Kidney (tissue), 14 donors: Measurements from ENCODE around the gene MT1A. TPM values are rescaled to one million over a fixed set of nuclear protein-coding genes. Genes with fewer than 3 reads are reported as not detected.

Experiments used
- DNase-seq, 5 donors: peaks; one replicate each; pipeline ENCODE4 v3.0.0-alpha.2; 2013 to 2020
- FAIRE-seq: peaks from 2 replicates; lab custom pipeline; 2012; peaks lifted over from hg19 to GRCh38; lab: Jason Lieb, UNC
- H3K27ac ChIP-seq, 2 donors: one replicate each; pipeline ENCODE4 v1.7.0; 2013; ENCODE audit warnings: low read depth in 2 of 2, low read length in 2 of 2, inconsistent platforms in 1 of 2
- H3K27me3 ChIP-seq: one replicate; pipeline ENCODE4 v1.7.1; 2013; ENCODE audit warnings: low read length, inconsistent platforms; ENCODE audit not compliant: control insufficient read depth, insufficient read depth
- H3K36me3 ChIP-seq, 3 donors: one replicate each; pipeline versions ENCODE4 v1.7.0 to v1.7.1; 2013; ENCODE audit warnings: low read length in 3 of 3, control low read depth in 1 of 3, inconsistent platforms in 1 of 3; ENCODE audit not compliant: insufficient read depth in 3 of 3, control insufficient read depth in 2 of 3
- H3K4me1 ChIP-seq, 3 donors: one replicate each; pipeline versions ENCODE4 v1.7.0 to v1.7.1; 2013; ENCODE audit warnings: low read length in 3 of 3, inconsistent platforms in 1 of 3, low read depth in 1 of 3; ENCODE audit not compliant: control insufficient read depth in 2 of 3, insufficient read depth in 2 of 3
- H3K4me3 ChIP-seq, 3 donors: one replicate each; pipeline versions ENCODE4 v1.7.0 to v1.8.1; 2013; ENCODE audit warnings: low read length in 3 of 3, control low read depth in 1 of 3, inconsistent platforms in 1 of 3
- H3K9ac ChIP-seq, 3 donors: one replicate each; pipeline versions ENCODE4 v1.7.0 to v1.7.1; 2013; ENCODE audit warnings: low read length in 3 of 3, control low read depth in 1 of 3, inconsistent platforms in 1 of 3
- H3K9me3 ChIP-seq, 3 donors: one replicate each; pipeline versions ENCODE4 v1.7.0 to v1.7.1; 2013; ENCODE audit warnings: low read length in 3 of 3, control low read depth in 1 of 3, inconsistent platforms in 1 of 3; ENCODE audit not compliant: control insufficient read depth in 2 of 3, insufficient read depth in 1 of 3
- intact Hi-C: fragments of 100-400 bp; cut with DNase I; formaldehyde crosslinking; loops from one replicate; pipeline ENCODE4 v1.11.1; 2022
- polyA plus RNA-seq: library from polyadenylated mRNA; stranded (reverse); fragments of 350-450 nt; fragmentation: Illumina TruSeq; extraction: RNeasy Lipid Tissue Mini Kit (QIAGEN cat#74804); gene quantifications from one replicate; pipeline ENCODE4 v1.2.3, GENCODE V29; 2014; ENCODE audit warnings: low read depth, low replicate concordance; ENCODE audit not compliant: insufficient read depth
- total RNA-seq: library from RNA; stranded (reverse); fragmentation: NEBNext Ultra II Directional; extraction: Animal tissue kit (Norgen Biotek cat#: 25700); gene quantifications from one replicate; pipeline ENCODE4 v1.2.1, GENCODE V29; 2021
- TF ChIP-seq, protein P1 (sequence below): IDR thresholded peaks from 3 replicates; pipeline ENCODE4 v1.5.1; 2012; ENCODE audit warnings: mild to moderate bottlenecking, moderate library complexity, borderline replicate concordance; ENCODE audit not compliant: insufficient read depth; ENCODE audit errors: extremely low read depth
- donor health status: control.
- donor health status: control.
- donor health status: control.
- donor health status: control.
- donor health status: control.
- donor health status: DM: yes; HTN: yes; CAD: no.
- donor health status: Normal renal cell carcinoma (clear cell type).

Gene MT1A
- total and polyA plus RNA-seq, 2 donors from 2014 or later = 3.1 to 19.8 TPM

GRCh38 chr16:56632156-56632847 is 6.2 kb upstream of the MT1A start, which contains the start of gene MT1M:
MT1M (plus strand) TSS chr16:56632659; CDS start chr16:56632732, 73 bp downstream.
- FAIRE-seq (no peak), DNase-seq (peak in 4 of 5 donors; percentile 33 to 93 (median 42))

DNA sequence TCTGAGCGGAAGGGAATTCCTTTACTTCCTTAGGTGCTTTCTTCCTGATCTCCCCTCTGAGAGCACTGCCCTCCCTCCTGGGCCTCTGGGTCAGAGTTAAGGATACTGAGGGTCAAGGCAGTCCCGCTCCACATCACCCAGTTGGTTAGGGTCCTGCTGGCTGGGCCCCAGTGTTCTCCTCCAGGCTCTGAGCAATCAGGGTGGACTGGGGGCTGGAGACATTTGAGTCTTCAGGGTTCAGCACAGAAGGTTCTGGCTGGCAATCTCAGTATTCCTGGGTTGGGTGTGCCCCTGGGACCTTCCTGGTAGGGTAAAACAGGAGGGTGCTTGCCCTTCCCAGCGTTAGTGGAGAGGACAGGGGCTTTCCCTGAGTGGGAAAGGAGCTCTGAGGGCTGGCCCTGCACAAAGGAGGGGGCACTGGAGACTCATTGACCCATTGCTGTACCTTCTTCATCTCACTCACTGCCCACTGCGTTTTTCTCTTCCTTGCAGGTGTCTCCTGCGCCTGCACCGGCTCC is 5.6 kb upstream of the MT1A start:
- no peaks in the 10 kb centered on the region for H3K36me3 ChIP-seq
- intact Hi-C loops = no loop called here
- H3K4me3 ChIP-seq = peak overlapping the region in 2 of 3 donors; percentile 65 to 80
- peaks cover 51% of the 10 kb centered on the region for H3K27me3 ChIP-seq
- DNase-seq = no peak
- no peaks in the 10 kb centered on the region for H3K9me3 ChIP-seq
- peaks cover 0 to 6% (median 0%) of the 10 kb centered on the region in 3 donors for H3K4me1 ChIP-seq
- H3K9ac ChIP-seq = peak overlapping the region in 2 of 3 donors; percentile 5 to 55
- FAIRE-seq = no peak
- peak overlapping the region; percentile 23 to 74 for H3K27ac ChIP-seq
- TF ChIP-seq, protein P1, sequence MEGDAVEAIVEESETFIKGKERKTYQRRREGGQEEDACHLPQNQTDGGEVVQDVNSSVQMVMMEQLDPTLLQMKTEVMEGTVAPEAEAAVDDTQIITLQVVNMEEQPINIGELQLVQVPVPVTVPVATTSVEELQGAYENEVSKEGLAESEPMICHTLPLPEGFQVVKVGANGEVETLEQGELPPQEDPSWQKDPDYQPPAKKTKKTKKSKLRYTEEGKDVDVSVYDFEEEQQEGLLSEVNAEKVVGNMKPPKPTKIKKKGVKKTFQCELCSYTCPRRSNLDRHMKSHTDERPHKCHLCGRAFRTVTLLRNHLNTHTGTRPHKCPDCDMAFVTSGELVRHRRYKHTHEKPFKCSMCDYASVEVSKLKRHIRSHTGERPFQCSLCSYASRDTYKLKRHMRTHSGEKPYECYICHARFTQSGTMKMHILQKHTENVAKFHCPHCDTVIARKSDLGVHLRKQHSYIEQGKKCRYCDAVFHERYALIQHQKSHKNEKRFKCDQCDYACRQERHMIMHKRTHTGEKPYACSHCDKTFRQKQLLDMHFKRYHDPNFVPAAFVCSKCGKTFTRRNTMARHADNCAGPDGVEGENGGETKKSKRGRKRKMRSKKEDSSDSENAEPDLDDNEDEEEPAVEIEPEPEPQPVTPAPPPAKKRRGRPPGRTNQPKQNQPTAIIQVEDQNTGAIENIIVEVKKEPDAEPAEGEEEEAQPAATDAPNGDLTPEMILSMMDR = no peak

More at GRCh38 chr16:56632156-56632847, 6.2 kb upstream of the MT1A start, which contains the start of gene MT1M:
- H3K4me3 ChIP-seq = peak within 1 kb of the TSS; percentile 20 to 80 (median 65)
- peaks cover 0 to 5% (median 0%) of the 10 kb centered on the region in 3 donors for H3K4me1 ChIP-seq
- H3K36me3 ChIP-seq = no peaks in the 10 kb centered on the region
- H3K9me3 ChIP-seq = no peaks in the 10 kb centered on the region
- peak within 1 kb of the TSS in 2 of 3 donors; percentile 5 to 67 for H3K9ac ChIP-seq
- TF ChIP-seq, protein P1 = no peak
- peak within 1 kb of the TSS; percentile 23 to 74 for H3K27ac ChIP-seq
- H3K27me3 ChIP-seq = peaks cover 46% of the 10 kb centered on the region
- intact Hi-C loops = no loop called here

- Histone ChIP-seq H3K27me3 (peaks cover 54% of the 10 kb centered on the region), H3K4me3 (peak overlapping the region in 2 of 3 donors; percentile 65 to 80), H3K9me3 (no peaks in the 10 kb centered on the region), H3K36me3 (no peaks in the 10 kb centered on the region), H3K27ac (no peak overlapping the region), H3K4me1 (peaks cover 0 to 11% (median 0%) of the 10 kb centered on the region in 3 donors), H3K9ac (no peak overlapping the region)
- DNase-seq (no peak), FAIRE-seq (no peak)
- TF ChIP-seq, protein P1 = no peak
- intact Hi-C loops = no loop called here
Measured at GRCh38 chr16:56633535-56633934, 4.9 kb upstream of the MT1A start.
